ENCODE measurements around the gene SUSD2. TPM values are rescaled to one million over a fixed set of nuclear protein-coding genes. Genes with fewer than 3 reads are reported as not detected.

Gene SUSD2
- total and polyA plus RNA-seq, 2 of the 8 experiments (the other 6 are each of a cell fraction or from before 2014, with no cell fraction given): 2.0 to 4.8 TPM

DNA sequence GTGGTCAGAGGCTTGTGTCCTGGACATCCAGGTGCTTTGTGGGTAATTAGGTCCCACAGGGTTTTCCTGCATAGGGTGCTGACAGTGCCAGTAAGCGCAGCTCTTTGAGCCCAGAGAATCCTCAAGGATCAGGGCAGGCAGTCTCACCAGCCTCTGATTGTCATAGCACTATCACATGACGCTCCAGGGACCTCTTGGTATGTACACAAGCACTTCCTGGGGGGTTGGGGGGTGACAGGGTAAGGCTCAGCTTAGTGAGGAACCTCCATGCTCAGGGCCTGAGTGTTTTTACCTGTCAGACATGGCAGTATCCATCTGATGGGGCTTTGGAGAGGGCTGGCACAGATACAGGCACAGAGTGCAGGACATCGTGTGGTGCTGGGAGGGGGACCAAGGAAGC is 27.9 kb upstream of the SUSD2 start:
- H4K91ac ChIP-seq (replicated peaks; ENCODE audit: insufficient read length, low read length): no peak overlapping the region
- no peak overlapping the region for H3K9ac ChIP-seq (replicated peaks in 1 of 4; ENCODE audit: extremely low read depth in 1 of 4, low read depth in 3 of 4, low read length in 3 of 4)
- H3K18ac ChIP-seq (ENCODE audit: extremely low read depth, low read length): no peak overlapping the region
- H3K23me2 ChIP-seq (ENCODE audit: low read depth, low read length): peaks cover 10% of the 10 kb centered on the region
- no peaks in the 10 kb centered on the region for H3K79me1 ChIP-seq (ENCODE audit: low read depth, low read length)
- ChIA-PET CTCF (ENCODE audit: partially characterized antibody) (interaction anchor here (0.7 to 10.9 kb wide), 8 partner anchors 12 to 113 kb away, joined by 3 to 301 read pairs (median 8); partner anchors contain the start of gene SUSD2), POLR2A (ENCODE audit: partially characterized antibody) (interaction anchor here (1.0 to 1.1 kb wide), 2 partner anchors 27 to 402 kb away, joined by 3 to 4 read pairs; partner anchors contain the start of gene GUCD1)
- no peak overlapping the region; the same call in 1 of the 2 replicates for H4K8ac ChIP-seq (ENCODE audit: extremely low read depth, insufficient read depth, low read length)
- no peak overlapping the region for H2BK15ac ChIP-seq (ENCODE audit: low read length)
- no peak overlapping the region for H3K27ac ChIP-seq (ENCODE audit: low read depth, low read length)
- H4K20me1 ChIP-seq (replicated peaks in 1 of 2; ENCODE audit: control insufficient read depth in 1 of 2, insufficient read depth in 2 of 2, low read length in 2 of 2): peaks cover 5 to 7% of the 10 kb centered on the region in 2 experiments
- no peaks in the 10 kb centered on the region for H3K79me2 ChIP-seq (ENCODE audit: control insufficient read depth in 1 of 2, insufficient read depth in 2 of 2, low read length in 2 of 2)
- H2AFZ ChIP-seq (ENCODE audit: low read length): no peak overlapping the region
- no peak overlapping the region for H2BK12ac ChIP-seq (ENCODE audit: low read depth, low read length)
- no peak overlapping the region for H3K4ac ChIP-seq (replicated peaks; ENCODE audit: insufficient read length, low read depth, low read length)
- DNase-seq (ENCODE audit: low read depth in 1 of 2, low spot score in 2 of 2): no peak
- H2BK20ac ChIP-seq (ENCODE audit: low read length): no peak overlapping the region
- H3K36me3 ChIP-seq (ENCODE audit: control insufficient read depth in 2 of 4, insufficient read depth in 4 of 4, low read length in 3 of 4): no peaks in the 10 kb centered on the region
- H4K5ac ChIP-seq (ENCODE audit: insufficient read length, low read depth, low read length): no peak overlapping the region
- no peaks in the 10 kb centered on the region for H3K9me3 ChIP-seq (ENCODE audit: insufficient read depth in 2 of 2, low read depth in 1 of 2, low read length in 1 of 2)
- H2BK5ac ChIP-seq (ENCODE audit: low read depth, low read length): no peak overlapping the region
- no peak overlapping the region for H3K23ac ChIP-seq (ENCODE audit: insufficient read length)
- peaks cover 0 to 6% (median 1%) of the 10 kb centered on the region in 4 experiments; a peak in 3 of 7 replicates for H3K27me3 ChIP-seq (replicated peaks in 1 of 4; ENCODE audit: control insufficient read depth in 3 of 4, extremely low read depth in 1 of 4, insufficient read depth in 3 of 4, low read length in 3 of 4)
- 87% methylated on average over 3 of the region's 3 CpGs; no CpG with 5 or more reads in 1 of the 2 experiments for WGBS, 2 experiments (ENCODE audit: extremely low coverage in 1 of 2, insufficient coverage in 1 of 2, insufficient read length in 1 of 2, insufficient replicate concordance in 2 of 2, low coverage in 1 of 2, low lambda C conversion rate in 2 of 2, missing lambda C conversion rate in 1 of 2)
- H2AK5ac ChIP-seq (ENCODE audit: low read depth, low read length): no peak overlapping the region
- no peak overlapping the region for H3K4me2 ChIP-seq (ENCODE audit: insufficient read depth in 1 of 2, low read depth in 2 of 2, low read length in 2 of 2)
- H3K14ac ChIP-seq (ENCODE audit: insufficient read length): no peak overlapping the region
- peaks cover 0 to 22% (median 11%) of the 10 kb centered on the region in 4 experiments; a peak in 6 of 7 replicates for H3K4me1 ChIP-seq (replicated peaks in 1 of 4; ENCODE audit: control insufficient read depth in 3 of 4, insufficient read depth in 4 of 4, low read length in 3 of 4)
- no peak overlapping the region for H2BK120ac ChIP-seq (replicated peaks; ENCODE audit: low read depth, low read length)
- no peak overlapping the region for H3K56ac ChIP-seq (replicated peaks; ENCODE audit: insufficient read length, low read depth, low read length)
- H3K4me3 ChIP-seq (ENCODE audit: extremely low read depth in 1 of 4, insufficient read depth in 2 of 4, low read depth in 3 of 4, low read length in 4 of 4): no peak overlapping the region
- no peak for FAIRE-seq
- TF ChIP-seq CTCF (IDR thresholded peaks at IDR 0.05; ENCODE audit: control extremely low read depth in 1 of 3, insufficient read depth in 1 of 3, low read depth in 1 of 3, low read length in 3 of 3): no peak
- TF ChIP-seq TAF1 (IDR thresholded peaks at IDR 0.05; ENCODE audit: low read depth, low read length): no peak
- TF ChIP-seq BACH1 (IDR thresholded peaks at IDR 0.05; ENCODE audit: low read length): no peak
- no peak for TF ChIP-seq CBX8 (IDR thresholded peaks at IDR 0.05; ENCODE audit: borderline replicate concordance, low read depth, low read length)
- TF ChIP-seq TAF7 (optimal IDR thresholded peaks at IDR 0.05; ENCODE audit: borderline replicate concordance, low read depth, low read length): no peak
- no peak for TF ChIP-seq GABPA (IDR thresholded peaks at IDR 0.05; ENCODE audit: borderline replicate concordance, insufficient read depth, low read length)
- TF ChIP-seq GTF2F1 (IDR thresholded peaks at IDR 0.05; ENCODE audit: borderline replicate concordance, low read depth, low read length): no peak
